BJ (cell line): ENCODE data around the gene ARHGEF2. TPM values are rescaled to one million over a fixed set of nuclear protein-coding genes. Genes with fewer than 3 reads are reported as not detected.

Experiments used
- CTCF ChIA-PET: fragments of 350-600 bp; formaldehyde crosslinking; extraction: SDS; loops from one replicate; lab custom pipeline; 2021; ENCODE audit warnings: antibody characterized with exemption, inconsistent platforms; lab: Yijun Ruan, JAX
- POLR2A ChIA-PET: fragments of 300-600 bp; sonication (Branson Sonifier 250); formaldehyde crosslinking; extraction: SDS; loops from one replicate; lab custom pipeline; 2021; ENCODE audit warnings: antibody characterized with exemption; lab: Charles Lee
- DNase-seq: peaks from one replicate; pipeline ENCODE4 v3.0.0-alpha.2; 2011; ENCODE audit warnings: low read depth
- H3K27me3 ChIP-seq: 2 replicates; pipeline ENCODE4 v1.6.0; 2011; ENCODE audit warnings: low read length; ENCODE audit not compliant: control insufficient read depth, insufficient read depth
- H3K36me3 ChIP-seq: 2 replicates; pipeline ENCODE4 v1.5.1; 2011; ENCODE audit warnings: low read length; ENCODE audit not compliant: control insufficient read depth, insufficient read depth
- H3K4me3 ChIP-seq: 2 replicates; pipeline ENCODE4 v1.5.1; 2011; ENCODE audit warnings: low read depth, mild to moderate bottlenecking, control low read depth, low read length
- CTCF ChIP-seq: IDR thresholded peaks from 2 replicates; pipeline ENCODE4 v1.5.1; 2011; ENCODE audit warnings: low read depth, mild to moderate bottlenecking, control low read depth, inconsistent platforms, low read length, moderate library complexity; ENCODE audit not compliant: insufficient read depth
- polyA plus RNA-seq: library from polyadenylated mRNA; depleted of rRNA; stranded (reverse); fragments of >200 nt; gene quantifications from 2 replicates; pipeline ENCODE4 v1.2.3, GENCODE V29; 2011

ARHGEF2 gene
- polyA plus RNA-seq, 1 experiment, result 213 TPM

GRCh38 chr1:155966750-155967149, 11.6 kb downstream of the ARHGEF2 start:
- Histone ChIP-seq H3K27me3 (no peaks in the 10 kb centered on the region), H3K36me3 (peaks cover 55% of the 10 kb centered on the region), H3K4me3 (no peak overlapping the region)
- DNase-seq, result no peak
- POLR2A ChIA-PET, result no interaction called here
- CTCF ChIA-PET, result interaction anchor here (1.0 to 2.0 kb wide), 3 partner anchors 14 to 29 kb away, joined by 3 to 10 read pairs (median 3); no protein-coding TSS in a partner anchor
- no peak for TF ChIP-seq CTCF

- peak; percentile 11; the same call in 1 of the 2 replicates for TF ChIP-seq CTCF
- POLR2A ChIA-PET, result no interaction called here
- peaks cover 59% of the 10 kb centered on the region for H3K36me3 ChIP-seq
- DNase-seq, result no peak
- no peaks in the 10 kb centered on the region for H3K27me3 ChIP-seq
- CTCF ChIA-PET, result interaction anchor here (1.2 to 2.0 kb wide), 3 partner anchors 11 to 23 kb away, joined by 3 to 10 read pairs (median 3); no protein-coding TSS in a partner anchor
- no peak overlapping the region for H3K4me3 ChIP-seq
Measured at GRCh38 chr1:155966135-155966534, 12.2 kb downstream of the ARHGEF2 start.

- TF ChIP-seq CTCF, result no peak
- Histone ChIP-seq H3K36me3 (peaks cover 71% of the 10 kb centered on the region), H3K4me3 (no peak overlapping the region), H3K27me3 (no peaks in the 10 kb centered on the region)
- CTCF ChIA-PET, result interaction anchor here (2.5 kb wide), 1 partner anchor 11 kb away, joined by 10 read pairs; no protein-coding TSS in a partner anchor
- DNase-seq, result no peak
- POLR2A ChIA-PET, result no interaction called here
Measured at GRCh38 chr1:155964193-155964592, 14.2 kb downstream of the ARHGEF2 start.

- CTCF ChIA-PET, result interaction anchor here (0.6 to 2.5 kb wide), 7 partner anchors 12 to 640 kb away, joined by 3 to 13 read pairs (median 8); no protein-coding TSS in a partner anchor
- no peak for TF ChIP-seq CTCF
- DNase-seq, result no peak
- Histone ChIP-seq H3K27me3 (no peaks in the 10 kb centered on the region), H3K4me3 (no peak overlapping the region), H3K36me3 (peaks cover 68% of the 10 kb centered on the region)
- POLR2A ChIA-PET, result interaction anchor here (0.7 to 0.9 kb wide), 2 partner anchors 29 to 57 kb away, joined by 6 to 8 read pairs; partner anchors contain the start of gene KHDC4
Measured at GRCh38 chr1:155962599-155963211, 15.6 kb downstream of the ARHGEF2 start.

- Histone ChIP-seq H3K27me3 (no peaks in the 10 kb centered on the region), H3K4me3 (no peak overlapping the region), H3K36me3 (peaks cover 65% of the 10 kb centered on the region)
- ChIA-PET CTCF (interaction anchor here (0.7 to 2.5 kb wide), 7 partner anchors 13 to 104 kb away, joined by 3 to 13 read pairs (median 8); no protein-coding TSS in a partner anchor), POLR2A (interaction anchor here (0.9 kb wide), 1 partner anchor 28 kb away, joined by 6 read pairs; the partner anchor contains the start of gene KHDC4)
- TF ChIP-seq CTCF, result peak; percentile 47
- DNase-seq, result peak; percentile 74
Measured at GRCh38 chr1:155961937-155962336, 16.4 kb downstream of the ARHGEF2 start.
